GM23248 (cell line): ENCODE data around the gene RELL1.

ENCODE experiments used
- EZH2 ChIP-seq: fragments of 200-600 bp; sonication (generic); IDR thresholded peaks from 2 replicates; pipeline ENCODE4 v1.6.1; 2018; ENCODE audit warnings: antibody characterized with exemption, mild to moderate bottlenecking; ENCODE audit not compliant: insufficient read depth, poor library complexity, severe bottlenecking
- EZH2phosphoT487 ChIP-seq: fragments of 200-600 bp; sonication (generic); IDR thresholded peaks from 2 replicates; pipeline ENCODE4 v1.6.1; 2018; ENCODE audit warnings: antibody characterized with exemption, moderate library complexity, mild to moderate bottlenecking, low read depth; ENCODE audit not compliant: insufficient read depth

GRCh38 chr4:37729649-37730004 is 43.5 kb upstream of the RELL1 start:
- TF ChIP-seq EZH2 (no peak), EZH2phosphoT487 (no peak)
